GM12865 (cell line): ENCODE results near the gene SEMA5B.

Source experiments
- DNase-seq: peaks from one replicate; pipeline ENCODE4 v3.0.0; 2010; ENCODE audit warnings: low read depth
- H3K4me3 ChIP-seq: 2 replicates; pipeline ENCODE4 v1.5.1; 2011; ENCODE audit warnings: mild to moderate bottlenecking, low read depth, low read length, control low read depth
- CTCF ChIP-seq: IDR thresholded peaks from 2 replicates; pipeline ENCODE4 v1.5.1; 2011; ENCODE audit warnings: low read length, control low read depth, low read depth, inconsistent platforms; ENCODE audit not compliant: insufficient read depth; ENCODE audit errors: missing control alignments

Gene SEMA5B

GRCh38 chr3:122912772-122913538, 114.6 kb downstream of the SEMA5B start:
- no peak for DNase-seq
- TF ChIP-seq CTCF = no peak
- H3K4me3 ChIP-seq = no peak overlapping the region

GRCh38 chr3:122911901-122912300, 115.7 kb downstream of the SEMA5B start:
- DNase-seq = no peak
- TF ChIP-seq CTCF = no peak

GRCh38 chr3:122908251-122908650, 119.3 kb downstream of the SEMA5B start:
- TF ChIP-seq CTCF = no peak
- DNase-seq = no peak
- H3K4me3 ChIP-seq = no peak overlapping the region

More at GRCh38 chr3:122911901-122912300, 115.7 kb downstream of the SEMA5B start:
- H3K4me3 ChIP-seq = no peak overlapping the region

- no peak overlapping the region for H3K4me3 ChIP-seq
- no peak for TF ChIP-seq CTCF
- no peak for DNase-seq
Observed at GRCh38 chr3:122907471-122907870, 120.1 kb downstream of the SEMA5B start.

GRCh38 chr3:122903171-122903570, 124.4 kb downstream of the SEMA5B start:
- TF ChIP-seq CTCF = no peak
- DNase-seq = no peak
- no peak overlapping the region for H3K4me3 ChIP-seq

- no peak overlapping the region for H3K4me3 ChIP-seq
- no peak for TF ChIP-seq CTCF
- no peak for DNase-seq
Observed at GRCh38 chr3:122902326-122902725, 125.2 kb downstream of the SEMA5B start.

GRCh38 chr3:122898298-122898697, 129.3 kb downstream of the SEMA5B start:
- no peak for TF ChIP-seq CTCF

More at GRCh38 chr3:122898298-122898697, 129.3 kb downstream of the SEMA5B start:
- no peak for DNase-seq
- no peak overlapping the region for H3K4me3 ChIP-seq
